ENCODE measurements around the gene DAB2IP.

DAB2IP gene

DNA sequence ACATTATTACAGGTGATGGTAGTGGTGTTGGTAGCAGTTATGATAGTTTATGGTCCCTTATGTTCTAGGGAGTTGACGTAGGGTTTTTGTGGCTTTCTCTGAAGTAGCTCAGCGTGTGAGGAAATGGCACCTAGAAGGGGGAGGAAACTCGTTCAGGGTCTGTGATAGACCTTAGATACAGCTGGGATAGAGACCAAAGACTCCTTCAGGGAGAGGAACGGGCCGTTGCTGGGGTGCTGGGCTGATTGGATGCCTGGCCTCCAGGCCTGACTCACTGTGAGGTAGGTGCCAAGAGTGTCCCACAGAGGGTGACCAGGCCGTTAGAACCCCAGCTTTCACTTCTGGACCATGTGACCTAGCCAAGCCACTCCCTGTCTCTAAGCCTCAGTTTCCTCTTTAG is 96.6 kb downstream of the DAB2IP start:
- H3K4me1 ChIP-seq (ENCODE audit: insufficient read depth, low read length, poor library complexity, severe bottlenecking): peaks cover 47% of the 10 kb centered on the region
- H3K4me3 ChIP-seq (ENCODE audit: low read length, poor library complexity, severe bottlenecking): peak overlapping the region; percentile 26
- H3K9ac ChIP-seq (ENCODE audit: low read depth, low read length, poor library complexity, severe bottlenecking): peak overlapping the region; percentile 44
- H3K9me2 ChIP-seq (replicated peaks; ENCODE audit: low read depth, low read length): no peaks in the 10 kb centered on the region
- H3K4me2 ChIP-seq (ENCODE audit: low read depth, low read length, poor library complexity, severe bottlenecking): peak overlapping the region; percentile 59
- no peaks in the 10 kb centered on the region for H3F3A ChIP-seq (ENCODE audit: low read depth)
- peaks cover 68% of the 10 kb centered on the region for H3K79me2 ChIP-seq (ENCODE audit: insufficient read depth, low read length)
- H3K36me3 ChIP-seq (ENCODE audit: insufficient read depth, low read length): no peaks in the 10 kb centered on the region
- H3K9me3 ChIP-seq (ENCODE audit: insufficient read depth, low read depth, low read length): no peaks in the 10 kb centered on the region
- H3K27me3 ChIP-seq (ENCODE audit: insufficient read depth, low read length, poor library complexity, severe bottlenecking): no peaks in the 10 kb centered on the region
- H4K20me1 ChIP-seq (ENCODE audit: insufficient read depth, low read length, poor library complexity, severe bottlenecking): no peaks in the 10 kb centered on the region
- TF ChIP-seq CTCF (conservative IDR thresholded peaks at IDR 0.05; ENCODE audit: low read length): no peak
- TF ChIP-seq EZH2phosphoT487 (IDR thresholded peaks at IDR 0.05; ENCODE audit: borderline replicate concordance): no peak
- H2AFZ ChIP-seq (ENCODE audit: low read length): peak overlapping the region; percentile 3; the same call in 1 of the 2 replicates

GRCh38 chr9:121748727-121749423 is 97.4 kb downstream of the DAB2IP start:
- peak overlapping the region; percentile 26 for H3K4me3 ChIP-seq (ENCODE audit: low read length, poor library complexity, severe bottlenecking)
- peaks cover 68% of the 10 kb centered on the region for H3K79me2 ChIP-seq (ENCODE audit: insufficient read depth, low read length)
- peak overlapping the region; percentile 59 for H3K4me2 ChIP-seq (ENCODE audit: low read depth, low read length, poor library complexity, severe bottlenecking)
- H3K9me2 ChIP-seq (replicated peaks; ENCODE audit: low read depth, low read length): no peaks in the 10 kb centered on the region
- H3K4me1 ChIP-seq (ENCODE audit: insufficient read depth, low read length, poor library complexity, severe bottlenecking): peaks cover 46% of the 10 kb centered on the region
- H3K9me3 ChIP-seq (ENCODE audit: insufficient read depth, low read depth, low read length): no peaks in the 10 kb centered on the region
- no peaks in the 10 kb centered on the region for H3K27me3 ChIP-seq (ENCODE audit: insufficient read depth, low read length, poor library complexity, severe bottlenecking)
- peak overlapping the region; percentile 44 for H3K9ac ChIP-seq (ENCODE audit: low read depth, low read length, poor library complexity, severe bottlenecking)
- no peak overlapping the region for H2AFZ ChIP-seq (ENCODE audit: low read length)
- no peaks in the 10 kb centered on the region for H3F3A ChIP-seq (ENCODE audit: low read depth)
- H4K20me1 ChIP-seq (ENCODE audit: insufficient read depth, low read length, poor library complexity, severe bottlenecking): no peaks in the 10 kb centered on the region
- no peaks in the 10 kb centered on the region for H3K36me3 ChIP-seq (ENCODE audit: insufficient read depth, low read length)
- TF ChIP-seq EZH2phosphoT487 (IDR thresholded peaks at IDR 0.05; ENCODE audit: borderline replicate concordance): no peak
- TF ChIP-seq CTCF (conservative IDR thresholded peaks at IDR 0.05; ENCODE audit: low read length): no peak

DNA sequence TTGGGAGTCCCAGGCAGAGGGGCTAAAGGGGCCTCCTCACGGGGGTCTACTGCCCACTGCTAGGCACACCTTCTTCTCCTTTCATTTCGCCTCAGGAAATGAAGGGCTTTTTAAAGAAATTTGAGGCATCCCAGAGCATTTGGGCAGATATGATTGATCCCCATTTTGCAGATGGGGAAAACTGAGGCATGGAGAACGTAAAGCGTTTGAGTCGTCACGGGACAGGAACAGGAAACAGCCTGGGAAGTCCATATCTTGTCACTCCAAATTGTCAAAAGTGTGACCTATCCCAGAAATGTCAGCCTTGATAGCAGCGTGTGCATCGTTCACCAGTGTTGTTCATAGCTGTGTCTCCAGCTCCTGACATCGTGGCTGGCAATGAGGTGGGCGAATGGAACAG is 98.2 kb downstream of the DAB2IP start:
- H4K20me1 ChIP-seq (ENCODE audit: insufficient read depth, low read length, poor library complexity, severe bottlenecking): no peaks in the 10 kb centered on the region
- H3K4me2 ChIP-seq (ENCODE audit: low read depth, low read length, poor library complexity, severe bottlenecking): no peak overlapping the region
- no peaks in the 10 kb centered on the region for H3K36me3 ChIP-seq (ENCODE audit: insufficient read depth, low read length)
- no peak overlapping the region for H2AFZ ChIP-seq (ENCODE audit: low read length)
- no peak for TF ChIP-seq EZH2phosphoT487 (IDR thresholded peaks at IDR 0.05; ENCODE audit: borderline replicate concordance)
- no peak for TF ChIP-seq CTCF (conservative IDR thresholded peaks at IDR 0.05; ENCODE audit: low read length)
- no peaks in the 10 kb centered on the region for H3K9me2 ChIP-seq (replicated peaks; ENCODE audit: low read depth, low read length)
- no peaks in the 10 kb centered on the region for H3K9me3 ChIP-seq (ENCODE audit: insufficient read depth, low read depth, low read length)
- H3K9ac ChIP-seq (ENCODE audit: low read depth, low read length, poor library complexity, severe bottlenecking): no peak overlapping the region
- H3K27me3 ChIP-seq (ENCODE audit: insufficient read depth, low read length, poor library complexity, severe bottlenecking): no peaks in the 10 kb centered on the region
- no peak overlapping the region for H3K4me3 ChIP-seq (ENCODE audit: low read length, poor library complexity, severe bottlenecking)
- H3K4me1 ChIP-seq (ENCODE audit: insufficient read depth, low read length, poor library complexity, severe bottlenecking): peaks cover 40% of the 10 kb centered on the region
- peaks cover 65% of the 10 kb centered on the region for H3K79me2 ChIP-seq (ENCODE audit: insufficient read depth, low read length)
- H3F3A ChIP-seq (ENCODE audit: low read depth): no peaks in the 10 kb centered on the region
